Measurements from ENCODE around the gene CFAP46.
"Not testable (repeated sequence)": the region's sequence is repeated elsewhere in the genome, so short reads cannot be mapped to it uniquely, and the experiment has no call there.

The CFAP46 gene

GRCh38 chr10:132898391-132899053, 43.8 kb downstream of the CFAP46 start:
- no peak for DNase-seq (ENCODE audit: low spot score)

- DNase-seq (ENCODE audit: low spot score), result peak; percentile 77
Measured at GRCh38 chr10:132897516-132898381, 44.6 kb downstream of the CFAP46 start.

GRCh38 chr10:132893786-132894185, 48.6 kb downstream of the CFAP46 start:
- DNase-seq (ENCODE audit: low spot score), result peak; percentile 31

GRCh38 chr10:132893090-132893489, 49.3 kb downstream of the CFAP46 start:
- no peak for DNase-seq (ENCODE audit: low spot score)

DNA sequence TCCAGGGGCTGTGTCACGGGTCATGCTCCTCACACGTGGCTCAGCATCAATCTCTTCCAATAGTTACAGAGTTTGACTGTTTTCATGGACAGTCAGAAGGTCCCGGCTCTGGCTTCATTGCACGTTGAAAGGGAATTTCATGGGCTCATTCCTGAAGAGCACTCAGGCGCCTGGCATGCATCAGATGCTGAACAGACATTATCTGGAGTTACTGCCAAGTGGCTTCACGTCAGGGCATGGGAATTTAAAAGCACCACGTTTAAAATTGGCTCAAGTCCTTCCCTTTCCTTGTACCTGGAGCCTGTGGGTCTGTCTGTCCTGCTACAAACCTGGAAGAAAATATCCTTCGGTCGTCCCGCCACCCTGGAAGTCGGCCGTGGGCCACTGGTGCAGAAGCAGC, 50.4 kb downstream of the CFAP46 start:
- no peak for DNase-seq (ENCODE audit: low spot score)

DNA sequence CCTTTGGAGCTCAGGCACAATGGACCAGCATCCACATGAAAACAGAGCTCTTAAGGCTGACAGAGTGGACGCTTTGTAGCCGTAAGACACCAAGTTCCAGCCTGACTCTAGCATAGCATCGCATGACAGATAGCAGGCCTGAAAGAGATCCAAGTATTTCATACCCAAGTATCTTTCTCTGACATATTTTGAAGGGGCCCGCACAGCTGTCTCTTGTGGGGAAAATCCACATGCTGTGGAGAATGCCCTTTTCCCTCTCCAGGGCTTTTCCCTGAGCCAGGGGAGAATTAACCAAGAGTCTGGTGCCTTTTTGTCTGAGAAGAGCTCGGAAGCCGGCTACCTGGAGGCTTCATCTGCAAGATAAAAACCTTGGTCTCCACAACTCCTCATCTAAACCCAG, 51.0 kb downstream of the CFAP46 start:
- DNase-seq (ENCODE audit: low spot score), result no peak

GRCh38 chr10:132890301-132890700, 52.1 kb downstream of the CFAP46 start:
- no peak for DNase-seq (ENCODE audit: low spot score)

DNA sequence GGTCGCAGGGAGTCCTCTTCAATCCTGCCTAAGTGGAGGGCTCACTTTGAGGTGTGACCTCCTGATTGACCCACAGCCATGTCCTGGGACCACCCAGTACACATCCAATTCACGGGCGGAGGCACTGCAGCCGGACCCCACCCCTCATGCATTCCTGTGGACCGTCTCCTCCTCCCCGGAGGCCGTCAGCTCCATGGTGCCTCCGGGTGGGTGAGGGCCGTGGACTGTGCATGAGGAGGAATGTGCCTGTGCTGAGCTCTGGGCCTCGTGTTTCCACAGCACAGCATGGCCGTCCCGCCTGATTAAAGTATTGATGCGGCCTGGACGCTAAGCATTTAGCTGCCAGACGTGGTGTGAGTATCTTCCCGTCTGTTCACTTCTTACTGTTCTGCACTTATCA, 52.8 kb downstream of the CFAP46 start:
- no peak for DNase-seq (ENCODE audit: low spot score)

DNA sequence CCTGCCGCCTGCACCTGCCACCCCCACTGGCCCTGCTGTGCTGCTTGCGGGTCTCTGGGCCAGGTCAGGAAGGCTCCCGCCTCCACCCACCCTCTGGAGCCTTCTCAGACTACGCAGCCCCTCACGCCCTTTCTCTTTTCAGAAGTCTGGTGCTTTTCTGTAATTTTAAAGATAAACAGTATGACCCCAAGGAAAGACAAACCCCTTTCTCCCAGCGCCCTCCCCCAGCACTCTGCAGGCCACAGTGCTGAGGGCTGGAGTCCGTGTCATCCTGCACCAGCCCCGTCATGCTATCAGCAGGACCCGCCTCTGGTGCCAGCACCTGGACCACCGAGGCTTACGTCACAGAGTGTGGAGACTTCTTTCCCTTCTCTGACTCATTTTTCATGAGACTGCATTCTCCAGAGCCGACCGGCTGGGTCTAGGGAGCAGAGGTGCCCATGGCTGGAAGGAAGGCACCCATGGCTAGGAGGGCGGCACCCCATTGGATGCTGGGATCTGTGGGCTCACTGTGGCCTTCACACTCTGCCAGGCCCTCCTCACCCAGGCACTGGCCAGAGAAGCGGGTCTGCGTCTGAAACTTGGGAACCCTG, 53.4 kb downstream of the CFAP46 start:
- DNase-seq (ENCODE audit: low spot score), result no peak

DNA sequence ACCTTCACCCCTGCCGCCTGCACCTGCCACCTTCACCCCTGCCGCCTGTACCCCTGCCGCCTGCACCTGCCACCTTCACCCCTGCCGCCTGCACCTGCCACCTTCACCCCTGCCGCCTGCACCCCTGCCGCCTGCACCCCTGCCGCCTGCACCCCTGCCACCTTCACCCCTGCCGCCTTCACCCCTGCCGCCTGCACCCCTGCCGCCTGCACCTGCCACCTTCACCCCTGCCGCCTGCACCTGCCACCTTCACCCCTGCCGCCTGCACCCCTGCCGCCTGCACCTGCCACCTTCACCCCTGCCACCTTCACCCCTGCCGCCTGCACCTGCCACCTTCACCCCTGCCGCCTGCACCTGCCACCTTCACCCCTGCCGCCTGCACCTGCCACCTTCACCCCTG, 53.9 kb downstream of the CFAP46 start:
- DNase-seq (ENCODE audit: low spot score), result not testable (repeated sequence)

DNA sequence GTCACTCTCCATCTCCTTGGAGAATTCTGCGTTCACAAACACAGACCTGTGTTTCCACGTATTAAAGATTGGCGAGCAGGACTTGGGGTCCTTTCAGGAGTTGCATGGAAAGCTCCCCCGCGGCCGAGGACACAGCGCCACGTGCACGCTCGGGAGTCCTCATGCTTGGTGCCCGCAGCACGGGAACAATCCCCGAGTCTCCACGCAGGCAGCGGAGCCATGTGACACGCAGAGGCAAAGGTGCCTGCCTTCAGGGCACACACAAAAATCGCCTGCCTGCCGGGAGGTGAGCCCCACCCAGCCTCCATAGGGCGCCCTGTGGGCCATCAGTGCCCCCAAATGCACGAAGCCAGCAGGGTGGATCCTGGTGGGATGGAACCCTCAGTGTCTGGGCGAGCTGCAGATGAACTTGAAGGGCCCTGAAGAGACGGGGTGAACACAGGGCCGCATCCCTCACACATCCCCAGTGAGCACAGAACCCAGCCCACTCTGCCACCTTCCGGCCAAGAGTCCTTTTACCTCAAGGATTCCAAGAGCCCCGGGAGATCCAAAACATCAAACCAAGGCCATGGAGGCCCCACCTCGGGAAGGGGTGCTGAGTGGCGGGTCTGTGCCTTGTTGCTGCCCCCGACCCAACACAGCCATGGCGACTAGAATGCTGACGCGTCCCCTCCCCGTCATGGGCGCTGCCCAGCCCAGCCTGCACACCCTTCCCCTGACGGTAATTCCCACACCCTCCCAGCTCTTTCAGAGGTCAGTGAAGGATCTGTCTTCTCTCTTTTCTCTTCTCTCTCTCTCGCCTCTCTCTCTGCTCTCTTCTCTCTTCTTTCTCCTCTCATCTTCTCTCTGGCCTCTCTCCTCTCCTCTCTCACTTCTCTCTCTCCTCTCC, 55.9 kb downstream of the CFAP46 start:
- DNase-seq (ENCODE audit: low spot score), result peak; percentile 16

GRCh38 chr10:132885451-132886210, 56.7 kb downstream of the CFAP46 start:
- DNase-seq (ENCODE audit: low spot score), result no peak

- DNase-seq (ENCODE audit: low spot score), result no peak
Measured at GRCh38 chr10:132884691-132885271, 57.6 kb downstream of the CFAP46 start.

DNA sequence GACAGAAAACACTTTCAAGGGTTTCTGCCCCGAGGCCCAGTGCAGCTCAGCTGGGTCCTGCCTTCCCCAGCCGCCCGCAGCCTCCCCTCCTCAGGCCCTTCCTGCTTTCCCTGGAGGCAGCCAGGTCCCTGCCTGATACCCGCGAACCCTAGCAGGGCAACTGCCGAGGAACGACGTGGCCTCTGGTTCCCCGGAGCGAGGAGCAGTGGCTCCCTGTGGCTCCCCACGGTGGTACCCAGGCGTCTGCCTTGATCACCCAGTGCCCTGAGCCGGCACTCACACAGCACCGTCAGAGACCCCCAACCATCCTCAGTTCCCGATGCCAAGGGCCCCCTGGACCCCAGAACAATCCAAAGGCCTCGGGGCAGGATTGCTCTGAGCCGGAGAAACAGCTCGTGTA, 58.3 kb downstream of the CFAP46 start:
- DNase-seq (ENCODE audit: low spot score), result no peak

GRCh38 chr10:132883391-132883881, 58.9 kb downstream of the CFAP46 start:
- DNase-seq (ENCODE audit: low spot score), result no peak

- no peak for DNase-seq (ENCODE audit: low spot score)
Measured at GRCh38 chr10:132882069-132882951, 60.1 kb downstream of the CFAP46 start.

DNA sequence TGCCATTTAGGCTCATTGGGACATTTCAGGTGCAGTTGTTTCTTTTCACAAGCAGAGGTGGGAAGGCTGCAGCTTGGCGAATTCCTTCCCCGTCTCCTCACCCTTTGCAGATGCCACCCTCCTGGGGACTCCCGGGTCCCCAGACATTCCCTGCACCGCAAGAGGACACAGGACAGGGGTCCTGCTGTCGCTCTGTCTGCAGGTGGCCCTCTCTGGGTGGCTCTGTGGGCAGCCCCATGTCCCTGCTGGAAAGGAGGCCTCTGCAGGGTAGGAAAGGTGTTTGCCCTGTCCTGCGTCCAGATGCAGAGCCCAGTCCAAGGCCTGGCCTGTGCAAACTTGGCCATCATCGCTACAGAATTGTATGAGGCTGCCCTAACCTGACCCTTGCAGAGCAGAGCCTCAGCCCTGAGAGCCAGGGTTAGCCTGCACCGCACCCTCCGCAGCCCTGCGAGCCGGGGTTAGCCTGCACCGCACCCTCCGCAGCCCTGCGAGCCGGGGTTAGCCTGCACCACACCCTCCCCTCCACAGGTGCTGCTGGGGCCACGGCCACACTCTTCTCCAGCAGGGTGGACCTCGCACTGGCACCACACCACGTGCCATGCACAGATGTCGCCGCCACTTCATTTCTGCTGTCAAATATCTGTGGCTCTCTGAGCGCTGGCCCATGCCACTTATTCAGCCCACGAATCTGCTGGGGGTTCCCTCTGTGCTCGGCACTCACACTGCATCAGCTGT, 61.0 kb downstream of the CFAP46 start:
- DNase-seq (ENCODE audit: low spot score), result no peak

GRCh38 chr10:132880128-132880981, 62.0 kb downstream of the CFAP46 start:
- DNase-seq (ENCODE audit: low spot score), result no peak
